ENCODE results near the gene HABP4.

DNA sequence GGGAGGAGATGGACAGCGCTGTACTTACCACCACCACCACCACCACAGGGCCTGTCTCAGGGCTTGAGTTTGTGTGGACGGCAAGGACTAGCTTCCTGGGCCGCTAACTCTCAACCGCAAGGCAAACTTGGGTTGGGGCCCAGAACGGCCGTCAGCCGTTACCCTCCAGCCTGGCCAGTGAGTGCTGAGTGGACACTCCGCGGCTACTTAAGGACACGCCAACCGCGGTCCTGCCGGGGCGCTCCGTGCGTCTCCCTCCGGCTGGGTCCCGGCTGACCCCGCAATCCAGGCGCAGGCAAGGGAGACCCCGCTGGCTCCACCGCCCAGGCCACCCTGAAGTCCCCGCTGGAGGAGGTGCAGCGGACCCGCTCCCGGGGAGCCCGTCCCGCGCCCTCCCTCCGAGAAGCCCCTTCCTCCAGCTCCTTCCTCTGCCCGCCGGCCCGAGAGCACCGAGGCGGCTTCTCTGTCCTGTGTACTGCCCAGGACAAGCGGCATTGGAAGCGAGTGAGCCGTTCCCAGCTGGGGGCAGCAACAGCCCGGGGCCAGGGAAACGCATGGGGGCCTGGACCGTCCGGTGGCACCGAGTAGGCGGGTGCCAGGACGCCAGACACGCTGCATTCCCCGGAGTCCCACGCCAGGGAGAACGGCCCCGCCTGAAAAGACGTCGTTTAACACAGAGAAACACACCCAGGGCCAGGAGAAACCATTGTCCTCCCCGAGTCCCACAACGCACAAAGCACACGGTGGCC is 46.6 kb downstream of the HABP4 start:
- no peak for TF ChIP-seq CTCF (IDR thresholded peaks at IDR 0.05)
- TF ChIP-seq POLR2A (IDR thresholded peaks at IDR 0.05) = no peak
- no peak for TF ChIP-seq POLR2AphosphoS5 (IDR thresholded peaks at IDR 0.05; ENCODE audit: insufficient read depth in 1 of 2, low read depth in 1 of 2)
